Osteoblast (primary cell): ENCODE results near the gene AK3. TPM values are rescaled to one million over a fixed set of nuclear protein-coding genes. Genes with fewer than 3 reads are reported as not detected.
"Not testable (repeated sequence)": the region's sequence is repeated elsewhere in the genome, so short reads cannot be mapped to it uniquely, and the experiment has no call there.

Experiments used
- DNase-seq: peaks from one replicate; pipeline ENCODE4 v3.0.0; 2011; ENCODE audit warnings: low spot score, mixed read lengths; ENCODE audit not compliant: insufficient read length; ENCODE audit errors: missing footprints
- H2AFZ ChIP-seq: 2 replicates; pipeline ENCODE4 v1.6.0; 2011; ENCODE audit warnings: mild to moderate bottlenecking, low read length
- H3K27ac ChIP-seq: 2 replicates; pipeline ENCODE4 v1.5.1; 2011; ENCODE audit warnings: mild to moderate bottlenecking, low read depth, low read length, moderate library complexity
- H3K27me3 ChIP-seq: 2 replicates; pipeline ENCODE4 v1.6.0; 2012; ENCODE audit warnings: mild to moderate bottlenecking, control low read depth, inconsistent platforms, low read length, moderate library complexity; ENCODE audit not compliant: insufficient read depth
- H3K36me3 ChIP-seq: 2 replicates; pipeline ENCODE4 v1.5.1; 2011; ENCODE audit warnings: mild to moderate bottlenecking, low read length, control low read depth, moderate library complexity; ENCODE audit not compliant: insufficient read depth
- H3K4me1 ChIP-seq: 2 replicates; pipeline ENCODE4 v1.5.1; 2011; ENCODE audit warnings: mild to moderate bottlenecking, low read length, control low read depth, moderate library complexity; ENCODE audit not compliant: insufficient read depth
- H3K4me2 ChIP-seq: 2 replicates; pipeline ENCODE4 v1.6.0; 2011; ENCODE audit warnings: mild to moderate bottlenecking, low read length; ENCODE audit not compliant: insufficient read depth
- H3K4me3 ChIP-seq: fragments of 200-600 bp; sonication (generic); 3 replicates; pipeline ENCODE4 v1.5.1; 2012; ENCODE audit warnings: mild to moderate bottlenecking, low read length, inconsistent platforms; ENCODE audit not compliant: insufficient read depth
- H3K79me2 ChIP-seq: 2 replicates; pipeline ENCODE4 v1.6.0; 2012; ENCODE audit warnings: mild to moderate bottlenecking, low read length, control low read depth, inconsistent platforms; ENCODE audit not compliant: insufficient read depth
- H3K9me3 ChIP-seq: 2 replicates; pipeline ENCODE4 v1.5.1; 2011; ENCODE audit warnings: low read depth, low read length, control low read depth
- H4K20me1 ChIP-seq: 2 replicates; pipeline ENCODE4 v1.6.0; 2012; ENCODE audit warnings: mild to moderate bottlenecking, low read length, control low read depth; ENCODE audit not compliant: insufficient read depth
- CTCF ChIP-seq: IDR thresholded peaks from 2 replicates; pipeline ENCODE4 v1.5.1; 2011; ENCODE audit warnings: mild to moderate bottlenecking, low read depth, low read length, moderate library complexity; ENCODE audit errors: extremely low read depth
- total RNA-seq: library from RNA; depleted of rRNA; stranded (reverse); fragments of >200 nt; gene quantifications from 2 replicates; pipeline ENCODE4 v1.2.3, GENCODE V29; 2012

AK3 gene
- total RNA-seq, 1 donor: 48.9 TPM

- Histone ChIP-seq H3K4me2 (no peak overlapping the region), H3K4me1 (no peaks in the 10 kb centered on the region), H3K4me3 (no peak overlapping the region), H2AFZ (no peak overlapping the region), H3K27ac (no peak overlapping the region), H3K27me3 (peaks cover 4% of the 10 kb centered on the region), H3K36me3 (no peaks in the 10 kb centered on the region), H4K20me1 (no peaks in the 10 kb centered on the region), H3K79me2 (no peaks in the 10 kb centered on the region), H3K9me3 (no peaks in the 10 kb centered on the region)
- DNase-seq: no peak
- no peak for TF ChIP-seq CTCF
Measured at GRCh38 chr9:4756420-4756819, 15.4 kb upstream of the AK3 start.

- Histone ChIP-seq H4K20me1 (no peaks in the 10 kb centered on the region), H3K27me3 (peaks cover 4% of the 10 kb centered on the region), H3K4me2 (no peak overlapping the region), H3K79me2 (no peaks in the 10 kb centered on the region), H2AFZ (no peak overlapping the region), H3K36me3 (no peaks in the 10 kb centered on the region), H3K4me1 (no peaks in the 10 kb centered on the region), H3K4me3 (no peak overlapping the region), H3K27ac (no peak overlapping the region), H3K9me3 (no peaks in the 10 kb centered on the region)
- no peak for DNase-seq
- TF ChIP-seq CTCF: no peak
Measured at GRCh38 chr9:4755026-4755609, 14.1 kb upstream of the AK3 start.

- H3K9me3 ChIP-seq, H3K79me2 ChIP-seq, H3K4me2 ChIP-seq, H3K4me1 ChIP-seq, H3K27me3 ChIP-seq, H3K27ac ChIP-seq, H3K4me3 ChIP-seq, H2AFZ ChIP-seq, H4K20me1 ChIP-seq, DNase-seq, H3K36me3 ChIP-seq: not testable (repeated sequence)
Measured at GRCh38 chr9:4754530-4754929, 13.5 kb upstream of the AK3 start.

GRCh38 chr9:4750023-4750673, 9.1 kb upstream of the AK3 start:
- TF ChIP-seq CTCF: peak; percentile 62
- Histone ChIP-seq H3K4me3 (no peak overlapping the region), H3K4me2 (no peak overlapping the region)

More at GRCh38 chr9:4750023-4750673, 9.1 kb upstream of the AK3 start:
- Histone ChIP-seq H4K20me1 (no peaks in the 10 kb centered on the region), H3K27me3 (no peaks in the 10 kb centered on the region), H3K4me1 (no peaks in the 10 kb centered on the region), H3K9me3 (no peaks in the 10 kb centered on the region), H2AFZ (no peak overlapping the region), H3K27ac (no peak overlapping the region), H3K79me2 (no peaks in the 10 kb centered on the region), H3K36me3 (no peaks in the 10 kb centered on the region)
- DNase-seq: peak; percentile 34
